RWPE1 (cell line): Measurements from ENCODE around the gene TOMM20L.
A peak's percentile ranks its signal among the peaks of the same experiment; 100 is the strongest.

ENCODE experiments used
- CTCF ChIA-PET: fragments of 350-600 bp; sonication (Branson Sonifier 250); formaldehyde crosslinking; extraction: SDS; loops from one replicate; lab custom pipeline; 2021; lab: Yijun Ruan, JAX
- POLR2A ChIA-PET: fragments of 400-600 bp; formaldehyde crosslinking; extraction: SDS; loops from one replicate; lab custom pipeline; 2020; ENCODE audit warnings: antibody characterized with exemption; ENCODE audit not compliant: low non-redundant PET; lab: Yijun Ruan, JAX
- DNase-seq: peaks from one replicate; pipeline ENCODE4 v3.0.0; 2012; ENCODE audit warnings: low spot score
- H3K27ac ChIP-seq: fragments of 450-650 bp; 2 replicates; pipeline ENCODE4 v1.5.1; 2017
- CTCF ChIP-seq: fragments of 450-650 bp; conservative IDR thresholded peaks from 2 replicates; pipeline ENCODE4 v1.5.1; 2017; ENCODE audit warnings: low read depth, mild to moderate bottlenecking

TOMM20L gene

GRCh38 chr14:58455593-58456265, 60.0 kb downstream of the TOMM20L start:
- DNase-seq: peak; percentile 46
- POLR2A ChIA-PET: no interaction called here
- CTCF ChIA-PET: no interaction called here

More at GRCh38 chr14:58455593-58456265, 60.0 kb downstream of the TOMM20L start:
- H3K27ac ChIP-seq: no peak overlapping the region
- no peak for TF ChIP-seq CTCF
